GM12878 (cell line): ENCODE data around the gene ZNF366. TPM values are rescaled to one million over a fixed set of nuclear protein-coding genes. Genes with fewer than 3 reads are reported as not detected.
A peak's percentile ranks its signal among the peaks of the same experiment; 100 is the strongest.

Experiments
- ATAC-seq: fragments of 200-7000 bp; cut with Tn5 transposase; 3 replicates; pipeline ENCODE4 v1.9.1; 2020; ENCODE audit warnings: mild to moderate bottlenecking, moderate library complexity
- BruUV-seq: library from RNA; stranded (reverse); fragments of 400-500 nt; replicated peaks from 2 replicates; lab custom pipeline; 2021; lab: Mats Ljungman, UMichigan
- CTCF ChIA-PET: fragments of 300-600 bp; sonication (Branson Sonifier 250); formaldehyde crosslinking; extraction: SDS; loops from one replicate; lab custom pipeline; 2021; ENCODE audit warnings: inconsistent platforms; lab: Yijun Ruan, JAX
- POLR2A ChIA-PET: fragments of 350-600 bp; formaldehyde crosslinking; extraction: SDS; loops from one replicate; lab custom pipeline; 2021; ENCODE audit warnings: inconsistent platforms; lab: Charles Lee
- RAD21 ChIA-PET: fragments of 300-600 bp; sonication (Branson Sonifier 250); formaldehyde crosslinking; loops from one replicate; lab custom pipeline; 2023; ENCODE audit warnings: antibody characterized with exemption; ENCODE audit not compliant: unreplicated experiment; lab: Charles Lee
- SMC1A ChIA-PET: fragments of 300-600 bp; sonication (Branson Sonifier 250); formaldehyde crosslinking; loops from one replicate; lab custom pipeline; 2023; ENCODE audit not compliant: unreplicated experiment, uncharacterized antibody; lab: Charles Lee
- DNase-seq: peaks from one replicate; pipeline ENCODE4 v3.0.0-alpha.2; 2011; ENCODE audit warnings: low read depth, low spot score
- FAIRE-seq: peaks from 3 replicates; lab custom pipeline; 2011; peaks lifted over from hg19 to GRCh38; lab: Jason Lieb, UNC
- H2AFZ ChIP-seq: 2 replicates; pipeline ENCODE4 v1.6.0; 2011; ENCODE audit warnings: low read depth, low read length, control low read depth; ENCODE audit not compliant: control insufficient read depth
- H3K27ac ChIP-seq: 2 replicates; pipeline ENCODE4 v1.5.1; 2011; ENCODE audit warnings: control low read depth; ENCODE audit not compliant: control insufficient read depth, insufficient read depth
- H3K27me3 ChIP-seq, 2 experiments: replicated peaks in 1 of 2; 2 replicates each; pipeline versions ENCODE4 v1.6.0 to v1.6.1; 2011; ENCODE audit warnings: low read length in 1 of 2; ENCODE audit not compliant: control insufficient read depth in 2 of 2, insufficient read depth in 2 of 2
- H3K36me3 ChIP-seq, 2 experiments: 2 replicates each; pipeline ENCODE4 v1.5.1; 2011; ENCODE audit warnings: low read length in 1 of 2; ENCODE audit not compliant: control insufficient read depth in 2 of 2, insufficient read depth in 2 of 2
- H3K4me1 ChIP-seq: 2 replicates; pipeline ENCODE4 v1.6.1; 2011; ENCODE audit warnings: mild to moderate bottlenecking, low read length, moderate library complexity, mixed read lengths; ENCODE audit not compliant: control insufficient read depth, insufficient read depth
- H3K4me2 ChIP-seq: 2 replicates; pipeline ENCODE4 v1.6.0; 2011; ENCODE audit warnings: control low read depth; ENCODE audit not compliant: control insufficient read depth, insufficient read depth
- H3K4me3 ChIP-seq: fragments of 200-600 bp; sonication (generic); 2 replicates; pipeline ENCODE4 v1.5.1; 2016
- H3K79me2 ChIP-seq: 2 replicates; pipeline ENCODE4 v1.6.0; 2011; ENCODE audit warnings: low read length; ENCODE audit not compliant: control insufficient read depth, insufficient read depth
- H3K9ac ChIP-seq: 2 replicates; pipeline ENCODE4 v1.8.0; 2011; ENCODE audit warnings: low read length, control low read depth, mixed read lengths; ENCODE audit not compliant: control insufficient read depth, insufficient read depth
- H3K9me3 ChIP-seq: replicated peaks from 3 replicates; pipeline ENCODE4 v1.5.1; 2011; ENCODE audit warnings: mild to moderate bottlenecking, low read length; ENCODE audit not compliant: control insufficient read depth, insufficient read depth
- H4K20me1 ChIP-seq: 2 replicates; pipeline ENCODE4 v1.6.0; 2011; ENCODE audit not compliant: control insufficient read depth, insufficient read depth
- CEBPB ChIP-seq, 2 experiments: fragments of 150-350 bp in 1 of 2; IDR thresholded peaks; 2 replicates each; pipeline ENCODE4 v1.6.1; 2012 to 2014; ENCODE audit warnings: low read depth in 2 of 2, low read length in 2 of 2, borderline replicate concordance in 1 of 2, inconsistent platforms in 1 of 2
- ESRRA ChIP-seq: IDR thresholded peaks from 2 replicates; pipeline ENCODE4 v1.6.1; 2012; ENCODE audit warnings: mild to moderate bottlenecking, low read length, improper control_type of control experiment
- HCFC1 ChIP-seq: fragments of 150-350 bp; IDR thresholded peaks from 2 replicates; pipeline ENCODE4 v1.6.1; 2014; ENCODE audit warnings: low read length
- LARP7 ChIP-seq: fragments of 450-650 bp; IDR thresholded peaks from 2 replicates; pipeline ENCODE4 v1.6.1; 2017; ENCODE audit warnings: mild to moderate bottlenecking
- POU2F2 ChIP-seq: IDR thresholded peaks from 3 replicates; pipeline ENCODE4 v1.6.1; 2011; ENCODE audit warnings: low read depth, mild to moderate bottlenecking, low read length, borderline replicate concordance
- RUNX3 ChIP-seq: IDR thresholded peaks from 2 replicates; pipeline ENCODE4 v1.6.1; 2012; ENCODE audit warnings: low read length, inconsistent platforms
- SMARCA5 ChIP-seq: fragments of 450-650 bp; IDR thresholded peaks from 2 replicates; pipeline ENCODE4 v1.6.1; 2017; ENCODE audit warnings: mild to moderate bottlenecking
- WGBS: methylation state at CpG from one replicate; pipeline ENCODE4 v1.1.6; 2016; ENCODE audit warnings: low lambda C conversion rate; ENCODE audit not compliant: insufficient replicate concordance, insufficient coverage; ENCODE audit errors: missing lambda C conversion rate; 5-methylcytosine and 5-hydroxymethylcytosine counted together
- in situ Hi-C: fragments of 300-500 bp; cut with MboI; formaldehyde crosslinking; loops from 9 replicates; pipeline ENCODE4 v1.14.3; 2018; ENCODE audit warnings: mixed read lengths
- intact Hi-C: fragments of 100-400 bp; cut with micrococcal nuclease; formaldehyde crosslinking; loops from one replicate; pipeline ENCODE4 v1.14.2; 2022; ENCODE audit not compliant: unreplicated experiment
- polyA plus RNA-seq, 11 experiments: library from polyadenylated mRNA; depleted of rRNA in 4 of 11; unstranded in 6 of 11; stranded (reverse) in 5 of 11; fragments of >200 nt; fragmentation: Nextera tagmentation in 4 of 11; fragmentation: Illumina TruSeq in 1 of 11; extraction: Ambion mirVana in 4 of 11; extraction: Trizol in 1 of 11; gene quantifications; 1 replicate in 1 of 11; 2 replicates in 10 of 11; pipeline versions ENCODE4 v1.2.1 to v1.2.3, GENCODE V29; 2011 to 2016; ENCODE audit warnings: inconsistent platforms in 2 of 11, missing spikeins in 2 of 11, low read depth in 1 of 11
- total RNA-seq, 4 experiments: library from RNA; depleted of rRNA in 3 of 4; stranded (reverse); fragments of >200 nt in 3 of 4; fragmentation: Illumina TruSeq in 1 of 4; extraction: Trizol in 1 of 4; gene quantifications; 2 replicates each; pipeline versions ENCODE4 v1.2.1 to v1.2.3, GENCODE V29; 2013 to 2021

The ZNF366 gene
- total and polyA plus RNA-seq, 10 of the 15 experiments (the other 5 are each of a cell fraction or from before 2014, with no cell fraction given) = 0.01 to 0.18 (median 0.04) TPM; not detected in 6

GRCh38 chr5:72438141-72438540 lies 69.1 kb downstream of the ZNF366 start:
- no peaks in the 10 kb centered on the region for H3K9me3 ChIP-seq
- H4K20me1 ChIP-seq = no peaks in the 10 kb centered on the region
- H3K27ac ChIP-seq = no peak overlapping the region
- DNase-seq (no peak), FAIRE-seq (no peak), ATAC-seq (peak; percentile 50; the same call in 2 of the 3 replicates)
- H3K4me3 ChIP-seq = no peak overlapping the region
- H3K36me3 ChIP-seq = no peaks in the 10 kb centered on the region
- no peaks in the 10 kb centered on the region for H3K79me2 ChIP-seq
- H3K4me1 ChIP-seq = peaks cover 41% of the 10 kb centered on the region
- ChIA-PET RAD21 (interaction anchor here (0.6 to 4.0 kb wide), 7 partner anchors 11 to 86 kb away, joined by 3 to 24 read pairs (median 4); no protein-coding TSS in a partner anchor), POLR2A (interaction anchor here (0.7 to 4.6 kb wide), 4 partner anchors 13 to 28 kb away, joined by 3 to 34 read pairs (median 4); no protein-coding TSS in a partner anchor), CTCF (interaction anchor here (0.8 to 1.5 kb wide), 4 partner anchors 18 to 86 kb away, joined by 3 to 7 read pairs (median 4); no protein-coding TSS in a partner anchor), SMC1A (interaction anchor here (0.6 to 8.6 kb wide), 11 partner anchors 8 to 470 kb away, joined by 3 to 70 read pairs (median 5); no protein-coding TSS in a partner anchor)
- TF ChIP-seq CEBPB (IDR thresholded peaks at IDR 0.05; ENCODE audit: borderline replicate concordance in 1 of 2, low read depth in 2 of 2, low read length in 2 of 2) = no peak
- peak; percentile 97 for TF ChIP-seq POU2F2
- no peak for TF ChIP-seq ESRRA
- TF ChIP-seq SMARCA5 = no peak
- peak; percentile 37 for TF ChIP-seq RUNX3
- no peak for TF ChIP-seq HCFC1
- no peak for TF ChIP-seq LARP7
- no peak overlapping the region for H3K9ac ChIP-seq
- H3K4me2 ChIP-seq = peak overlapping the region; percentile 35; the same call in 1 of the 2 replicates
- no TSS peak for BruUV-seq
- WGBS = 51% methylated on average over 3 of the region's 3 CpGs
- no peak overlapping the region for H2AFZ ChIP-seq
- intact Hi-C loops = loop anchor here (5.0 kb wide), 1 partner anchor 34 kb away; no protein-coding TSS in a partner anchor
- no peaks in the 10 kb centered on the region for H3K27me3 ChIP-seq
- in situ Hi-C loops = no loop called here
